ENCODE data around the gene KCNN4. TPM values are rescaled to one million over a fixed set of nuclear protein-coding genes. Genes with fewer than 3 reads are reported as not detected.
"Not testable (repeated sequence)": the region's sequence is repeated elsewhere in the genome, so short reads cannot be mapped to it uniquely, and the experiment has no call there.

KCNN4 gene
- total and polyA plus RNA-seq, 4 donors = 0.14 to 30.3 (median 0.51) TPM

GRCh38 chr19:43765109-43765876, 15.5 kb downstream of the KCNN4 start:
- no peak for TF ChIP-seq HNF4G (IDR thresholded peaks at IDR 0.05)
- TF ChIP-seq RXRA (IDR thresholded peaks at IDR 0.05) = no peak
- no peak for TF ChIP-seq GABPA (IDR thresholded peaks at IDR 0.05 in 1 of 2, conservative IDR thresholded peaks at IDR 0.05 in 1 of 2)
- no peak for TF ChIP-seq FOXA2 (IDR thresholded peaks at IDR 0.05)
- no peak for TF ChIP-seq SP1 (IDR thresholded peaks at IDR 0.05)
- TF ChIP-seq NR2F2 (IDR thresholded peaks at IDR 0.05) = no peak
- TF ChIP-seq YY1 (IDR thresholded peaks at IDR 0.05) = no peak
- TF ChIP-seq TAF1 (conservative IDR thresholded peaks at IDR 0.05) = no peak
- TF ChIP-seq, protein P1, sequence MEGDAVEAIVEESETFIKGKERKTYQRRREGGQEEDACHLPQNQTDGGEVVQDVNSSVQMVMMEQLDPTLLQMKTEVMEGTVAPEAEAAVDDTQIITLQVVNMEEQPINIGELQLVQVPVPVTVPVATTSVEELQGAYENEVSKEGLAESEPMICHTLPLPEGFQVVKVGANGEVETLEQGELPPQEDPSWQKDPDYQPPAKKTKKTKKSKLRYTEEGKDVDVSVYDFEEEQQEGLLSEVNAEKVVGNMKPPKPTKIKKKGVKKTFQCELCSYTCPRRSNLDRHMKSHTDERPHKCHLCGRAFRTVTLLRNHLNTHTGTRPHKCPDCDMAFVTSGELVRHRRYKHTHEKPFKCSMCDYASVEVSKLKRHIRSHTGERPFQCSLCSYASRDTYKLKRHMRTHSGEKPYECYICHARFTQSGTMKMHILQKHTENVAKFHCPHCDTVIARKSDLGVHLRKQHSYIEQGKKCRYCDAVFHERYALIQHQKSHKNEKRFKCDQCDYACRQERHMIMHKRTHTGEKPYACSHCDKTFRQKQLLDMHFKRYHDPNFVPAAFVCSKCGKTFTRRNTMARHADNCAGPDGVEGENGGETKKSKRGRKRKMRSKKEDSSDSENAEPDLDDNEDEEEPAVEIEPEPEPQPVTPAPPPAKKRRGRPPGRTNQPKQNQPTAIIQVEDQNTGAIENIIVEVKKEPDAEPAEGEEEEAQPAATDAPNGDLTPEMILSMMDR (IDR thresholded peaks at IDR 0.05; ENCODE audit: low read depth, low read length, missing input control) = no peak
- no peak for TF ChIP-seq JUND (IDR thresholded peaks at IDR 0.05)
- no peak for TF ChIP-seq FOXA1 (IDR thresholded peaks at IDR 0.05)
- TF ChIP-seq RAD21 (IDR thresholded peaks at IDR 0.05) = no peak
- TF ChIP-seq HNF4A (conservative IDR thresholded peaks at IDR 0.05) = no peak
- TF ChIP-seq, protein P2, sequence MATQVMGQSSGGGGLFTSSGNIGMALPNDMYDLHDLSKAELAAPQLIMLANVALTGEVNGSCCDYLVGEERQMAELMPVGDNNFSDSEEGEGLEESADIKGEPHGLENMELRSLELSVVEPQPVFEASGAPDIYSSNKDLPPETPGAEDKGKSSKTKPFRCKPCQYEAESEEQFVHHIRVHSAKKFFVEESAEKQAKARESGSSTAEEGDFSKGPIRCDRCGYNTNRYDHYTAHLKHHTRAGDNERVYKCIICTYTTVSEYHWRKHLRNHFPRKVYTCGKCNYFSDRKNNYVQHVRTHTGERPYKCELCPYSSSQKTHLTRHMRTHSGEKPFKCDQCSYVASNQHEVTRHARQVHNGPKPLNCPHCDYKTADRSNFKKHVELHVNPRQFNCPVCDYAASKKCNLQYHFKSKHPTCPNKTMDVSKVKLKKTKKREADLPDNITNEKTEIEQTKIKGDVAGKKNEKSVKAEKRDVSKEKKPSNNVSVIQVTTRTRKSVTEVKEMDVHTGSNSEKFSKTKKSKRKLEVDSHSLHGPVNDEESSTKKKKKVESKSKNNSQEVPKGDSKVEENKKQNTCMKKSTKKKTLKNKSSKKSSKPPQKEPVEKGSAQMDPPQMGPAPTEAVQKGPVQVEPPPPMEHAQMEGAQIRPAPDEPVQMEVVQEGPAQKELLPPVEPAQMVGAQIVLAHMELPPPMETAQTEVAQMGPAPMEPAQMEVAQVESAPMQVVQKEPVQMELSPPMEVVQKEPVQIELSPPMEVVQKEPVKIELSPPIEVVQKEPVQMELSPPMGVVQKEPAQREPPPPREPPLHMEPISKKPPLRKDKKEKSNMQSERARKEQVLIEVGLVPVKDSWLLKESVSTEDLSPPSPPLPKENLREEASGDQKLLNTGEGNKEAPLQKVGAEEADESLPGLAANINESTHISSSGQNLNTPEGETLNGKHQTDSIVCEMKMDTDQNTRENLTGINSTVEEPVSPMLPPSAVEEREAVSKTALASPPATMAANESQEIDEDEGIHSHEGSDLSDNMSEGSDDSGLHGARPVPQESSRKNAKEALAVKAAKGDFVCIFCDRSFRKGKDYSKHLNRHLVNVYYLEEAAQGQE (IDR thresholded peaks at IDR 0.05) = no peak
- TF ChIP-seq ZBTB33 (IDR thresholded peaks at IDR 0.05) = no peak
- no peak for DNase-seq (ENCODE audit: low spot score)
- Histone ChIP-seq H3K27ac (ENCODE audit: low read depth in 1 of 2, low read length in 2 of 2) (peak overlapping the region in 1 of 2 donors; percentile 28), H3K9ac (ENCODE audit: low read depth in 1 of 2, low read length in 2 of 2) (no peak overlapping the region), H3K4me1 (ENCODE audit: control insufficient read depth in 4 of 4, insufficient read depth in 4 of 4, low read length in 3 of 4) (no peaks in the 10 kb centered on the region), H3K9me3 (ENCODE audit: control insufficient read depth in 4 of 4, low read length in 3 of 4) (no peaks in the 10 kb centered on the region), H3K27me3 (ENCODE audit: control insufficient read depth in 4 of 4, insufficient read depth in 4 of 4, low read length in 3 of 4) (no peaks in the 10 kb centered on the region), H3K4me3 (ENCODE audit: low read depth in 1 of 3, low read length in 3 of 3) (no peak overlapping the region), H3K36me3 (ENCODE audit: control insufficient read depth in 4 of 4, insufficient read depth in 3 of 4, low read depth in 1 of 4, low read length in 3 of 4) (no peaks in the 10 kb centered on the region)
- WGBS = 71% methylated on average over 16 of the region's 16 CpGs

DNA sequence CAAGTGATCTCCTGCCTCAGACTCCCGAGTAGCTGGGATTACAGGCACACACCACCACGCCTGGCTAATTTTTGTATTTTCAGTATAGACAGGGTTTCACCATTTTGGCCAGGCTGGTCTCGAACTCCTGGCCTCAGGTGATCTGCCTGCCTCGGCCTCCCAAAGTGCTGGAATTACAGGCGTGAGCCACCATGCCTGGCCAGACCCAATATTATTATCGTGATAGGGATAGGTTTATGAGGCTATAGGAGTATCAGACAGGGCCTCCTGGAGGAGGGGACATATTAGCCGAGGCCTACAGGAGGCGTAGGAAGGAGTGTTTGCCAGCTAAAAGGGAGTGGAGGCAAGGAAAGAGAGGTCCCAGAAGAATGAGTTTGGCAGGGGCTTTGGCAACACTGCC, 16.1 kb downstream of the KCNN4 start:
- not testable (repeated sequence) for H3K4me1 ChIP-seq (ENCODE audit: control insufficient read depth in 4 of 4, insufficient read depth in 4 of 4, low read length in 3 of 4); H3K9ac ChIP-seq (ENCODE audit: low read depth in 1 of 2, low read length in 2 of 2); DNase-seq (ENCODE audit: low spot score); H3K27ac ChIP-seq (ENCODE audit: low read depth in 1 of 2, low read length in 2 of 2); H3K4me3 ChIP-seq (ENCODE audit: low read depth in 1 of 3, low read length in 3 of 3); H3K27me3 ChIP-seq (ENCODE audit: control insufficient read depth in 4 of 4, insufficient read depth in 4 of 4, low read length in 3 of 4); H3K36me3 ChIP-seq (ENCODE audit: control insufficient read depth in 4 of 4, insufficient read depth in 3 of 4, low read depth in 1 of 4, low read length in 3 of 4); H3K9me3 ChIP-seq (ENCODE audit: control insufficient read depth in 4 of 4, low read length in 3 of 4)
- 86% methylated on average over 8 of the region's 8 CpGs for WGBS

All from liver (tissue), 9 donors.